GM19193 (cell line): ENCODE data around the gene LRRC4.

ENCODE experiments used
- POLR2A ChIP-seq: IDR thresholded peaks from 4 replicates; pipeline ENCODE4 v1.6.1; 2011; ENCODE audit not compliant: insufficient read depth, insufficient read length; ENCODE audit errors: extremely low read depth

The LRRC4 gene

GRCh38 chr7:127986581-127987521 is 44.4 kb downstream of the LRRC4 start:
- no peak for TF ChIP-seq POLR2A

GRCh38 chr7:127983804-127984332 is 47.4 kb downstream of the LRRC4 start:
- TF ChIP-seq POLR2A, result no peak

- no peak for TF ChIP-seq POLR2A
Observed at GRCh38 chr7:127981965-127982364, 49.3 kb downstream of the LRRC4 start.

DNA sequence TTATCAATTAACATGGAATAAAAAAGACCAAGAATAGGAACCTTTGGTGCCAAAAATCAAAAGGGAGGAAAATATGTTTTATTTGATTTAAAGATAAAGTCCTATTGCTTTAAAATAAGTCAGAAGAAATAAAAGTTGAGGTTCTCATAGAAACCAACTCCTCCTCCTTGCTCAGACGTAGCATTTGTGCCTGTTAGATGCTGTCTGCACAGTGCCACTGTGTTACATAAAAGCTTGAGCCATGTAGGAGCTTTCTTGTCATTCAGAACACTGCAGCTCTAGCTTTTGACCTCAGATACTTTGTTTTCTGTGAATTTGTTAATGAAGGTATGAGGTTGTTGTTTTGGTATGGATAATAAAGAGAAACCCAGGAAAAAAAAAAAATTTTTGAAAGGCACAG is 50.3 kb downstream of the LRRC4 start:
- TF ChIP-seq POLR2A, result no peak

GRCh38 chr7:127979728-127980126 is 51.5 kb downstream of the LRRC4 start:
- no peak for TF ChIP-seq POLR2A

DNA sequence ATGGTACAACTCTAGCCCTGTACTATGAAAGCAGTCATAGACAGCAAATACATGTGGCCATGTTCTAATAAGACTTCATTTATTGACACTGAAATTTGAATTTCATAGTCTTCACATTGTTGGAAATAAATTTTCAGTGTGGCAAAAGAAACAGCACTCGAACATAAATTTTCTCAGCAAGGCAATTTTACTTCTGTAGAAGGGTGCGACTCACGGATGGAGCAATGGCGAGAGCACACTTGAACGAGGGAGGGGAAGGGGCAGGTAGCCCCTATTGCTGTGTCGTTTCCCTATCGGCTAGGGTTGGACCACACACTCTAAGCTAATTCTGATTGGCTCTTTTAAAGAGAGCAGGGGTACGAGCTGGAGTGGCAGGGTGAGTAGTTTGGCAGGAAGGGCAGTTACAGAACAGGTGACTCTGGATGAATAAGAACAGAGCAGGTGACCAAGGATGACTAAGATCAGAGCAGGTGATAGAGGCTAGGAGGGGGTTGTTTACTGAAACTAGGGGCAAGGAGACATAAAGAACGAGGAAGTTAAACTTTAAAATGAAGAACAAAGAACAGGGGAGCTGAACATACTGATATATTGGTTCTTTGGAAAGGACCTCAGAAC is 52.0 kb downstream of the LRRC4 start:
- no peak for TF ChIP-seq POLR2A

DNA sequence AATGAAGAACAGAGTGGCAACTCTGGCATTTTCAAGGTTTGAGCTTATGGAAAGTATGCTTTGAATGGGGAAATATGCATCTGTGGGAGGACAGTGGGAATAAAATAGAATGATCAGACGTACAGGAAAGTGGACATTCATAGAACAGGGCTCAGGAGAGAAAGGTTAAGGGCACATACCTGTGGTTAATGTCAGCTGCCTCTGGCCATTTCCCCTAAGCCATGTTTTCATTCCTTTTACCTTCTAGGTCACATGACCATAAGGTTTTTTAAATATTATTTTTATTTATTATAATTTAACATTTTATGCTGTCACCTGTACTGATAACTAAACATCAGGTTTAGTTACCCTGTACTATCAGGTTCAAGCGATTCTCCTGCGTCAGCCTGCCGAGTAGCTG is 52.8 kb downstream of the LRRC4 start:
- TF ChIP-seq POLR2A, result no peak
